DMS53 (cell line): ENCODE measurements around the gene CD4.

Experiments
- DNase-seq: peaks from one replicate; lab custom pipeline; 2025; lab: John Stamatoyannopoulos, UW

Gene CD4

DNA sequence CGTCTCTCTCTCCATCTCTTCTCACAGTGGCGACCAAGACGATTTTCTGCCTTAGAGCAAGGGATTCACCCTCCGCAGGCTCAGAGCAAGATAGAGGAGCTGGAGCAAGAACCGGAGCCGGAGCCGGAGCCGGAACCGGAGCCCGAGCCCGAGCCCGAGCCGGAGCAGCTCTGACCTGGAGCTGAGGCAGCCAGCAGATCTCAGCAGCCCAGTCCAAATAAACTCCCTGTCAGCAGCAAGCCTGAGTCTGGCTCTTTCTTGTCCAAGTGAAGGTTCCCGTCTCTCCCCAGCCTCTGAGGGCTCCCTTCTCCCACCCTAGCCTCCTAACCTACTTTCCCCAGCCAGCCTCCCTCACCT, 11.1 kb upstream of the CD4 start:
- peak; percentile 74 for DNase-seq

DNA sequence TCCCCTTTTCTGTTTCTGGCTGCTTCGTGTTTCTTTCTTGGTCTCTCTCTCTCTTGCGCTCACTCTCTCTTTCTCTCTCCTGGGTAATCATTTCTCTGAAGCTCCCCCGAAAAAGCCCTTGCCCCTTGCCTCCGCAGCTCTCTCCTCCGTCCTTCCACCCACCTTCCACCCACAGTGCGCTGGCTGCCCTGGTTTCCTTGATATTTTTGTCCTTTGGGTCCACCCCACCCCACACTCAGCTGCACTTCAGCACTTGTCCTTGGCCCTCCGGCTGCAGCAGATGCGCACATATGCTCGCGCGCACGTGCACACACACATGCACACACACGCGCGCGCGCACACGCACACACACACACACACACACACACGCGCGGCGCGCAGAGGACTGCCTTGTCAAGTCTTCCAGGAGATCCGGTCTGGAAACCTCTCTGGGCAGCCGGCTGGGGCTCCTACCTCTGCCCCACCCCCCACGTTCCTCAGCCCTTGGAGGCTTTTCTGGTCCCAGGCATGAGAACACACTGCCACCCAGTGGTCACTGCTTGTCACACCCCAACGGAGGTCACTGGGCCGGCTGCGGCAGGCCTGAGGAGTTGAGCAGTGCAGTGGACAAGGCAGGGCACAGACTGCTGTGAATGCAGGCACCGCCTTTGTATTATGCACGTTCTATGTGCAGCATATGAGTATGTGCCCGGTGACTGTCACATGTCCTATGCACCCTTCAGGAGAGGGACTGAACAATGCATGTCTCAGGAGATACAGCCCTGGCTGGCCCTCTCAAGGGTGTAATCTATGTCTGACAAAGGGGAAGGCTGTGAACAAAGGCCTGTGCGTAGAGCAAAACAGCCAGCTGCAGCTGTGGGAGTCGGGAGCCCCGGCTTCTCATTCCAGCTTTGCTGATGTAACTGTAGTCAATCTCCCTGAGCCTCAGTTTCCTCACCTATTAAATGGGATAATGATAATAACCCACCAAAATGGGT, 10.5 kb upstream of the CD4 start:
- peak; percentile 99 for DNase-seq

DNA sequence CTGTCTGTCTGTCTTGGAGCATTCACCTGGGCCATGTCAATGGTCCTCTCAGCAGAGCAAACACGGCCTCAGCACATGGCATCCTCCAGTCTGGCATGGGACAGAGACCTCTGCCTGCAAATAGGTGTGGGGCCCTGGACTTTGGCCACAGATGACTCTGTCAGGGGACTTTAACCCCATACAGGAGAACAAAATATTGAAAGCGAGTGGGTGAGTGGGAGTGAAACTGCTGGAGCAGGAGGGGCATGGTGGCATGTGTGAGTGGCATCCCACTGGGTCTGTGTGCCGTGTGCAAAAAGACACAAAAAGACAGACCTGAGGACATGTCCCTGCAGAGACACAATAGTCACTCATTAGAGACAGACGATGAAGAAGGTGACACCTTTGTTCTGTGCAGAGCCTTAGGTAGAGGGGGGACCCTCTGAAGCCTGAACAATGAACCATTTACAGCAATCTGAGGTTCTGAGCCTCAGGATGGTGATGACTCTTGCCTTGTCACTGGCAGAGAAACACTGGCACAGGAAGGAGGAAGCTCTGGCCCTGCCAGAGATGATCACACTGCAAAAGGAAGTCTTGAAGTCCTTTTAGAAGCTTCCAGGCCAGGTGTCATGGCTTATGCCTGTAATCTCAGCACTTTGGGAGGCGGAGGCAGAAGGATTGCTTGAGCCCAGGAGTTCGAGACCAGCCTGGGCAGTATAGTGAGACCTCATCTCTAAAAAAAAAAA, 9.5 kb upstream of the CD4 start:
- DNase-seq = no peak

DNA sequence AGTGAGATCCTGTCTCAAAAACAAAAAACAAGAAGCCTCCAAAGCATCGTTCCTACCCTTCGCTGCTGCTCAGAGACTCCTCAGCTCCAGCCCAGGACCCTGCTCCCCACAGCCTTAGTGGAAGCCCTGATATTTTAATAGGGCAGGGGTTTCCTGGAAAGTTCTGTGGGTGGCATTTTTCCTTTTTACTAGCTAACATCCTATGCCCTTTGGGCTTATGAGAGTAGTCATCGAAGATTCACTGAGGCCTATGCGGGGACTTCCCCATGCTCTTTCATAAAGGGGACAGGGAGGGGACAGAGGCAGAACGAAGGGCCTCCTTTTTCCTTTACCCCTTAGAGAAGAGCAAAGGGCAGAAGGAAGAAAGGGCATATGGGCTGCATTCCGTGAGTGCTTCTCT, 8.8 kb upstream of the CD4 start:
- DNase-seq = no peak

DNA sequence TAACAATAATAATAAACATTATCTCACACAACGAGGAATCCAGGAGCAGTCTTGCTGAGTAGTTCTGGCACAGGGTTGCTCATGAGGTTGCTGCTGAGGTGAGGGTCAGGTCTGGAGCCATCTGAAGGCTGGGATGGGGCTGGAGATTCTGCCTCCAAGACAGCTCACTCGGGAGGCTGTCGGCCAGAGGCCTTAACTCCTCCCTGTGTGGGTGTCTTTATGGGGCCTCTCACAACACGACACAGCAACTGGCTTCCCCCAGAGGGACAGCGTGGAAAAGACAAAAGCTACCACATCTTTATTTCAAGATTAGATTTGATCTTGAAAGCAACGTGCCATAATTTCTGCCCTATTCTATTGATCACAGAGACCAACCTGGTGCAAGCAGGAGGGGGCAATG, 7.2 kb upstream of the CD4 start:
- DNase-seq = no peak

DNA sequence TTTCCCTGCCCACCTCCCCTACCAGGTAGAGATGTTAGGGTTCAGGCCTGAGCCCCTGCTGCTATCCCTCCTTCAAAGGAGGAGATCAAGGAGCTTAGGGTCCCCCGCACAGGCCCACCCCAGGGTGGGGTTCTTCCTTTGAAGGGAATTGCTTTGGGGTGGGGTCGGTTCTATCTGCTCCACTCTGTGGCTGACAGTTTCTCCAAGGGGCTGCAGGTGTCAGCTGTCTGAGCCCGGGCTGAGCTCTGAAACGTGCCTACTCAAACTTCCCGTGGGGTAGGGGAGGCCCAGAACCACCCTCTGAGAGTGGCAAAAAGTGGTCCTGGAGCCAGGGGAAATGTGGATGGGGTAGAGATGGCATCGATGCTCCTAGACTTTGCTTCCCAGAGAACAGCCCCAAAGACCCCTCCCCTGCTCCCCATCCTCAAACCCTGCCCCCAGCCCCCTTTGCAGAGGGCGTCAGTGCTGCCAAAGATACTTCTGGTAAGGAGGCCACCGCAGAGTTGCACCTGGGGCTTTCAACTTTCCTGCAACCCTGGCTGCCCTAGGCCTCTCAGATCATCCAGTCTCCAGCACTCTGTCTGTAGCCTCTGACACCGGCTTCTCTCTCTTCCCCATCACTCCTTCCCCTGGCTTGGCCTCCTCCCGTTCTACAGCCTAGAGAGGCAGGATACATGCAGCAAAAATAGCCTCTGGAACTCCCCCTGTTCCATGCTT, 6.3 kb upstream of the CD4 start:
- DNase-seq = no peak

DNA sequence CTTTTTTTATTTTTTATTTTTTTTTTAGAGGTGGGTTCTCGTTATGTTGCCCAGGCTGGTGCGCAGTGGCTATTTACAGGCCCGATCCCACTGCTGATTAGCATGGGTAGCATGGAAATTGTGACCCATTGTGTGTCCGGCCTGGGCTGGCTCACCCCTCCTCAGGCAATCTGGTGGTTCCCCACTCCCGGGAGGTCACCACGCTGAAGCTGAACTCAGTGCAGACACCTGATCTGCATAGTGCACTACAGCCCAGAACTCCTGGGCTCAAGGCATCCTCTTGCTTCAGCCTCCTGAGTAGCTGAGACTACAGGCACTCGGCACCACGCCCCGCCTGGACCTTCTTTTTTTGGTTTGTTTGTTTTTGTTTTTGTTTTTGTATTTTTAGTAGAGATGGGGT, 5.5 kb upstream of the CD4 start:
- no peak for DNase-seq

DNA sequence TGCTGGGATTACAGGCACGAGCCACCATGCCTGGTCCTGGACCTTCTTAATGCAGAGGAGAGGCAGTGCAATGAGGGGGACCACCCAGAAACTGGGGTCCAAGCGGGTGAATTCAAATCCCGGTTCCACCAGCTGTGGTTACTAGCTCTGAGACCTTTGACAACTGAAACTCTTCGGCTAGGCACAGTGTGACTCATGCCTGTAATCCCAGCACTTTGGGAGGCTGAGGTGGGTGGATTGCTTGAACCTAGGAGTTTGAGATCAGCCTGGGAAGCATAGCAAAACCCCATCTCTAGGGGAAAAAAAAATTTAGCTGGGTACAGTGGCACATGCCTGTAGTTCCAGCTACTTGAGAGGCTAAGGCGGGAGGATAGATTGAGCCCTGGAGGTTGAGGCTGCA, 5.0 kb upstream of the CD4 start:
- no peak for DNase-seq

DNA sequence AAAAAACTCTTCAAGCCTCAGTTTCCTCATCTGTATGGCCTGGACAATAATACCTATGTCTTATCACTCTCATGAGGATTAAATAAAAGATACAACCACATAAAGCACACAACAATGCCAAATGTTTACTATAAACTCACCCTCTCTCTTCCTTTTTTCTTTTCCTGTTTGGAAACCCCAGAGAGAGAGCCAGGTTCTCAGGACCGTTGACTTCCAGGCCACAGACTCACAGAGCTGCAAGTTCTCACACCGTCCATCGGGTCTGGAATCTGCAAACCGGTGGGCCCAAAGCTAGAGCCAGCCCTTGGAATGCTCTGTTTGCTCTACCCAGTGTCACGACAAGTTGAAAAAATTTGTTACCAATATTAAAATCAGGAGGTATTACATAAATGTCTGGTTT, 4.6 kb upstream of the CD4 start:
- no peak for DNase-seq

DNA sequence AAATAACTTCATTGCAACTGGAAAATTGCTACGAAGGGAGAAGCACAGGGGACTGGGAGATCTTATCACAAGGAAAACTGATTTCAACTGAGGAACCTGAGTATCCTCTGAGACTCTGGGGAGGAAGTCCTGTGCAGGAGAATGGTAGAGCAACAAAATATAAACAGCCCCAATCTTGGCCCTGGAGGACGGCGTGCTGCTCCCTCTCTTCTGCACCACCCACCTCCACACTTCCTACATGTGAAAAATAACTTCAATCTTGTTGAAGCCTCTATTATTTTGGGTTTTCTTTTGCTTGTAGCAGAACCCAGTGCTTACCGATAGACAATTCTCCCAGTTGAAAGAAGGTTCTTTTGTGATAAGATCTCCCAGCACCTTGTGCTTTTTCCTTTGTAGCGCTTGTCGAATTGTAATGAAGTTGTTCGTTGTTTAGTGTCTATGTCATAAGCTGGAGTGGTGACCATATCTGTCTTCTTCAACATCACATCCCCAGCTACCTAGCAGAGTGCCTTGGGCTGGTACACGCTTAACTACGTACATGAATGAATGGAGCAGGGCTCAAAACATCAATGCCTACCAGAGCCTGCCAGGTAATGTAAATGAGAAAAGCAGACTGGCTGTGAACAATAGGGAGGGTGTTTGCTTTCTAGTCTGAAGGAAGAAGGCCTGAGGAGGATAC, 2.8 kb upstream of the CD4 start:
- no peak for DNase-seq

DNA sequence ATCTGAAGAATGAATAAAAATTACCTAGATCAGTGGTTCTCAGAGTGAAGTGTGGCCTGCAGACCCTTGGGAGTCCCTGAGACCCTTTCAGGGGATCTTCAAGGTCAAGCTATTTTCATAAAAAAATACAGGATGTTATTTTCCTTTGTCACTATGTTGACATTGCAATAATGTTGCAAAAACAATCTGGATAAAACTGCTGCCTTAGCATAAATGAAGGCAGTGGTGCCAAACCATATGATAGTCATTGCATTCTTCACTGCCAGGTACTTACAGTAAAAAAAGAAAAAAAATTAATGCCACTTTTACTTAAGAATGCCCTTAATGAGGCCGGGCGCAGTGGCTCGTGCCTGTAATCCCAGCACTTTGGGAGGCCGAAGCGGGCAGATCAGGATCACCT, 2.0 kb upstream of the CD4 start:
- DNase-seq = no peak

DNA sequence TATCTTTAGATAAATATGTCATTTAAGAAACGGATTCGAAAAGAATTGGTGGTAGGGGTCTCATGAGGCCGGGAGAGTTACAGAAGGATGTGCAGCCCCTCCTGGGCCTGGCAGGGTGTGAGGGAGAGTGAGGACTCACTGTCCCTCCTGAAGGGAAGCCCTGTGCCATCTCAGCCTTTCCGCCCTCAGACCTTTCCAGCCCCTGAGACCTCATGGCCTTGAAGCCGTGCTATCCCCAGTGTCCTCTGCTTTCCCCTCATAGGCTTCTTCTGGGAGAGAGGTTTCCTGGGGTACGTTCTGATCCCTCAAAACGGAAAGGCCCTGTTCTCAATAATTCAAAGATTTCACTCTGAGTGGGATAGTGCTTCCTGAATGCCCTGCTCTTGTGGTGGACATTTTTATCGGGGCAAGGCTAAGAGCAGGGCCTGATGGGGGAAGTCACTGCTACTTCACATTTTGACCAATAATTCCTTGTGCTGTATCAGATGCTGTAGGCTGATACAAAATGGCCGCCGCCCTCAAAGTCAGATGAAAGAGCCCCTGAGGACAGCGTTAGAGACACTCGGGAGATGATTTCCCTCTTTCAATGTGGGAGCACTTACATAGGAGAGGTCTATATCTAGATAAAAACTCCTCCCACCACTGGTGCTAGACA, 1.3 kb downstream of the CD4 start:
- no peak for DNase-seq

DNA sequence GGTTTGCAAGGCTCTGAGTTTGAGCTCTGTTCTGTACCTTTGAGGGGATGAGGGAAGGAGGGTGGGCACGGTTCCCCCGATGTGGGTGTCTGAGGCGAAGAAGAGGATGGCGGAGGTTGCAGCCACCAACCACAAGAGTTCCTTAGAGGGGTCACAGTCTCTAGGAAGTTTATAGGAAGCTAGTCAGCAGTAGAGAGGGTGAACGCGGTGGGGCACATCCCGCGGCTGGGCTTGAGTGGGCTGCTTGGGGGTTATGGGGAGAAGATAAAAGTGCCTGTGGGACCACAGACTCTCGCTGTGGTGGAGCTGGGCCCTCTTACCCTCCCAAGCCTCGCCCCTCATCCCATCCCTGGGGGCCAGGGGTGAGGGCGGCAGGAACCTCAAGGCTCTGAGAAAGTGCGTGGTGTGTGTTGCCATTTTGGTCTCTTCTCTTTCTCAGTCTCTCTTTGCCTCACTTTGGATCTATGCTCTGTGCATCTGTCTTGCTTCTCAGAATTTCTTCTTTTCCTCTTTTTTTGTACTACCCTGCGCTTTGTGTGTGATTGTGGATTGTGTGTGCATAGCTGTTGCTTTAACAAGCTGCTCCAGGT, 2.7 kb downstream of the CD4 start:
- no peak for DNase-seq

DNA sequence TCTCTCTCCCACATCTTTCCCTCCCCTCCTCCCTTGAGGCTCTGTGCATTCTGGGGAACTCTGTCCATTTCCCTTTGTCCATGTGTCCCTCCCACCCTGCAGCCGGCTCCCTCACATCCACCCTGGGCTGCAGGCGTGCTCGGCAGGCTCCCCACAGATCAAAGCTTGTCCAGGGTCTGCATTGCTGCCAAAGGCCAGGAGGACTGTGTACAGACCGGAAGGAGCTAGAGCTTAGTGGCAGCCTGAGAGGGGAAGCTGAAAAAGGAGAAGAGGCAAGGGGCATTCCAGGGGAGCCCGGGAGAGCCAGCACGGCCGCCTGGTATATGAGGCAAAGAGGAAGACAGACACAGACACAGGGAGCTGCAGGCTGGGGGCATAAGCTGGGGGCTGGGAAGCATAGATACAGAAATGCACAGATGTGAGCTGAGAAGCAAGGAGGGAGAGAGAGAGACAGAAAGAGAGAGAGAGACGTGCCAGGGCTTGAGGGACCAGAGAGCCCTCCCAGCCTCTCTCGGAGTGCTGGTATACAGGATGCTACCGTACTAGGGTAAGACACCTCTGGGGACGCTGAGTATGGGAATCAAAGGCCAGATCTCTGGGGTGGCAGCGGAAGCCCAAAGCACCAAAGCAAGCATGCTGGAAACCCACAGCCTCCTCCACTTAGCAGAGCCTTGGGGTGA, 3.3 kb downstream of the CD4 start:
- DNase-seq = no peak

DNA sequence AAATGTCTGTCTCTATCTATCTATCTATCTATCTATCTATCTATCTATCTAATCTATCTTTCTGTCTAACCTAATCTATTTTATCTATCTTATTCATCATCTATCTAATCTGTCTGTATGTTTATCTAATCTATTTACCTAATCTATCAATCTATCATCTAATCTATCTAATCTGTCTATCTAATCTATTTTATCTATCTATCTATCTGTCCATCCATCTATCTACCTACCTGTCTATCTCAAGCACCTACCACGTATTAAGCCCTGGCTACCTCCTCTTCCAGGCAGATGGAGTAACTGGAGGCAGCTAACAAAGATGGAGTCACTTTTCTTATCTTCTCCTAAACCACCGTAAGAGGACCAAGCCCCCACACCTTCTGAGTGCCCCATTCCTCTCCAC, 5.8 kb downstream of the CD4 start:
- no peak for DNase-seq

DNA sequence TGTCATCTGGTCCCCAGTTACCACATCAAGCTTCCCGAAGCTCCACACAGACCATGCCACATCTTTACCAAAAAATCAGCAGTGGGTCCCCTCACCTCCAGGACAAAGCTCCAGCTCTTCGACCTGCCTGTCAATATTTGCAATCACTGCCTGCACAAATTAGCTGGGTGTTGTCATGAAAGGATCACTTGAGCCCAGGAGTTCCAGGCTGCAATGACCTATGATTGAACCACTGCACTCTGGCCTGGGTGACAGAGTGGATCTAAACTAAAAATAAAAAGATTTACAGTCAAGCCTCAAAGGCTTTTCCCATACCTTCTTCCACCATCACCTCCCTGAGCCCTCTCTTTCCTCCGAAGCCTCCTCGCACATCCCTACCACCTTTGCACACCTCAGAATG, 7.2 kb downstream of the CD4 start:
- no peak for DNase-seq

DNA sequence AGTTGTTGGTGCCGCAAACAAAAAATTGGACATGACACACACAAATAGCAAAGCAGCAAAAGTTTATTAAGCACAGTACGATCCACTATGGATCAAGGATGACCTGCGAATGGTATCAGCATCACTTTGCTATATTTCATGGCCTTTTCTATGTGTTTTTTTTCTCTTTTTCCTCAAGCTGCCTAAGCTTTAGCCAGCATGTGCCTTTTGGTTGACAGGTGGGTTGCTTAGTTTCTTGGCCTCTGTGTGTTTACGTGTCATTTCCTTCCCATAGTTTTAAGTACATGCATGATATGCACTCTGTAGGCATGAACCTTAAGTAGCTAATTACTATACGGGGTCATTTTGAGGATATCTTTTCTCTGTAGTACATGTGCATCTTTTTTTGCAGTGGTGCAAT, 9.8 kb downstream of the CD4 start:
- no peak for DNase-seq

DNA sequence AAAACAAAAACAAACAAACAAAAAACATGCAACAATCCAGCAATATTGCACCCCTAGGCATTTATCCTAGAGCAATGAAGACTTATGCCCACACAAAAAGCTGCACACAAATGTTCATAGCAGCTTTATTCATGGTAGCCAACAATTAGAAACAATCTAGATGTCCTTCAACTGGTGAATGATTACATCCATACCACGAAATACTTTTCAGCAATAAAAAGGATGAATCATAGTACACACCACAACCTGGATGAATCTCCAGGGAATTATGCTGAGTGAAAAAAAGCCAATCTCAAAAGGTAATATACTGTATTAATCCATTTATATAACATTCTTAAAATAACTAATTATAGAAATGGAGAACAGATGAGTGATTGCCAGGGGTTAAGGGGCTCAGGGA, 17.8 kb downstream of the CD4 start:
- DNase-seq = no peak

DNA sequence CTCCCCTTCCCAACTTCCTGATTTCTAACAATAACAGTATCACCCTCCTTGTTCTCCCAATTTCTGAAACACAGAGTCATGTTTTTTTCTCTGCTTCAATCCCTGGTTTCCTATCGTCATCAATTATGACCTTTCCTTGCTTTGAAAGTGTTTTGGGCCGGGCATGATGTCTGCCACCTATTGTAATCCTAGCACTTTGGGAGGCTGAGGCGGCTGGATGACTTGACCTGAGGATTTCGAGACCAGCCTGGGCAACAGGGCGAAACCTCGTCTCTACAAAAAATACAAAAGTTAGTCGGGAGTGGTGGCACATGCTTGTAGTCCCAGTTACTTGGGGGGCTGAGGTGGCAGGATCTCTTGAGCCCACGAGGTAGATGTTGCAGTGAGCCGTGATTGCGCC, 19.7 kb downstream of the CD4 start:
- no peak for DNase-seq

DNA sequence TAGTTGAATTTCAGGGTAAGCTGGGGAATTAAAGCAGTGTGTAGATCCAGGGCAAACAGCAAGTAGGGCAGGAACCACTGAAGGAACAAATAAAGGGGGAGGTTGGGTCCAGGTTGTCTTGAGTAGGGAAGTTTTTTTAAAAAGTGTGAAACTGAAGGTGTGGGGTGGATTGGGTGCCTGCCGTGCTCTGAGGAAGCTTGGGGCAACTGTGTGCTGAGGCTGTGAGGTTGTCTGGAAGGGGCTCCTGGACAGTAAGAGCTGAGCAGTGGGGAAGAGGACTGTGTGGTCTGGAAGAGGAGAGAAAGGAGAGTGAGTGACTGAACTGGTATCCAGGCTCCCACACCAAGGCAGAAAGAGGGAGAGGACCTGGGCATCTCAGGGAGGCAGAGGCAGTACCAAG, 21.4 kb downstream of the CD4 start:
- no peak for DNase-seq

DNA sequence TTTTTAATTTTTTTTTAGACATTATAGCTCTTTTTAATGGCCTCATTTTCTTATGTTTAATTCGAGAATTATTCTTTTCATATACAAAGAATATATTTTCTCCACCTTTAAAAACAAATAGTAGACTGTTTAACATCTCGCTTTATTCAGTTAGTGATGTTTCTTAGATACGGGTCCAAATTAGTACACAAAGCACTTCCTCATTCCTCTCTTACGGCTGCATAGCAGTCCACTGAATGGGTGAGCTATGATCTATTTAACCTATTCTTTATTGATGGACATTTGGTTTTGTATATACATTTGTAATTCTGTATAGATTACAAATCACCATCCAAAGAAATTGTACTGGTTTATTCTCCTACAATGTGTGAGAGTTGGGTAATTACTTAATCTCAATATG, 24.0 kb downstream of the CD4 start:
- no peak for DNase-seq
